ENCODE results near the gene PPM1F.

PPM1F gene

GRCh38 chr22:21936151-21936775 is 16.4 kb downstream of the PPM1F start:
- DNase-seq (ENCODE audit: insufficient read length): no peak
- no peak for FAIRE-seq
- TF ChIP-seq POLR2A (IDR thresholded peaks at IDR 0.05; ENCODE audit: low read depth, low read length) (no peak), TAF1 (IDR thresholded peaks at IDR 0.05; ENCODE audit: borderline replicate concordance, low read depth, low read length) (no peak), POLR2AphosphoS5 (IDR thresholded peaks at IDR 0.05; ENCODE audit: low read depth, low read length) (no peak)

- no peak for TF ChIP-seq TAF1 (IDR thresholded peaks at IDR 0.05; ENCODE audit: borderline replicate concordance, low read depth, low read length)
- no peak for TF ChIP-seq POLR2AphosphoS5 (IDR thresholded peaks at IDR 0.05; ENCODE audit: low read depth, low read length)
- TF ChIP-seq POLR2A (IDR thresholded peaks at IDR 0.05; ENCODE audit: low read depth, low read length): no peak
- DNase-seq (ENCODE audit: insufficient read length) (no peak), FAIRE-seq (no peak)
Measured at GRCh38 chr22:21933910-21934309, 18.7 kb downstream of the PPM1F start.

GRCh38 chr22:21933413-21933812 is 19.2 kb downstream of the PPM1F start:
- DNase-seq (ENCODE audit: insufficient read length) (no peak), FAIRE-seq (no peak)

GRCh38 chr22:21932347-21932746 is 20.3 kb downstream of the PPM1F start:
- DNase-seq (ENCODE audit: insufficient read length) (no peak), FAIRE-seq (no peak)

More at GRCh38 chr22:21933413-21933812, 19.2 kb downstream of the PPM1F start:
- no peak for TF ChIP-seq POLR2A (IDR thresholded peaks at IDR 0.05; ENCODE audit: low read depth, low read length)
- TF ChIP-seq TAF1 (IDR thresholded peaks at IDR 0.05; ENCODE audit: borderline replicate concordance, low read depth, low read length): no peak
- TF ChIP-seq POLR2AphosphoS5 (IDR thresholded peaks at IDR 0.05; ENCODE audit: low read depth, low read length): no peak

GRCh38 chr22:21931056-21931455 is 21.6 kb downstream of the PPM1F start:
- FAIRE-seq: no peak
- TF ChIP-seq POLR2AphosphoS5 (IDR thresholded peaks at IDR 0.05; ENCODE audit: low read depth, low read length): no peak
- no peak for TF ChIP-seq TAF1 (IDR thresholded peaks at IDR 0.05; ENCODE audit: borderline replicate concordance, low read depth, low read length)
- no peak for TF ChIP-seq POLR2A (IDR thresholded peaks at IDR 0.05; ENCODE audit: low read depth, low read length)
- DNase-seq (ENCODE audit: insufficient read length): no peak

More at GRCh38 chr22:21932347-21932746, 20.3 kb downstream of the PPM1F start:
- TF ChIP-seq POLR2A (IDR thresholded peaks at IDR 0.05; ENCODE audit: low read depth, low read length) (no peak), POLR2AphosphoS5 (IDR thresholded peaks at IDR 0.05; ENCODE audit: low read depth, low read length) (no peak), TAF1 (IDR thresholded peaks at IDR 0.05; ENCODE audit: borderline replicate concordance, low read depth, low read length) (no peak)

GRCh38 chr22:21929253-21929652 is 23.4 kb downstream of the PPM1F start:
- FAIRE-seq: no peak
- TF ChIP-seq TAF1 (IDR thresholded peaks at IDR 0.05; ENCODE audit: borderline replicate concordance, low read depth, low read length) (no peak), POLR2A (IDR thresholded peaks at IDR 0.05; ENCODE audit: low read depth, low read length) (no peak), POLR2AphosphoS5 (IDR thresholded peaks at IDR 0.05; ENCODE audit: low read depth, low read length) (no peak)
- no peak for DNase-seq (ENCODE audit: insufficient read length)

GRCh38 chr22:21928048-21928447 is 24.6 kb downstream of the PPM1F start:
- DNase-seq (ENCODE audit: insufficient read length) (no peak), FAIRE-seq (no peak)
- no peak for TF ChIP-seq POLR2A (IDR thresholded peaks at IDR 0.05; ENCODE audit: low read depth, low read length)
- TF ChIP-seq TAF1 (IDR thresholded peaks at IDR 0.05; ENCODE audit: borderline replicate concordance, low read depth, low read length): no peak
- no peak for TF ChIP-seq POLR2AphosphoS5 (IDR thresholded peaks at IDR 0.05; ENCODE audit: low read depth, low read length)

- FAIRE-seq (no peak), DNase-seq (ENCODE audit: insufficient read length) (no peak)
- TF ChIP-seq POLR2AphosphoS5 (IDR thresholded peaks at IDR 0.05; ENCODE audit: low read depth, low read length): no peak
- no peak for TF ChIP-seq TAF1 (IDR thresholded peaks at IDR 0.05; ENCODE audit: borderline replicate concordance, low read depth, low read length)
- no peak for TF ChIP-seq POLR2A (IDR thresholded peaks at IDR 0.05; ENCODE audit: low read depth, low read length)
Measured at GRCh38 chr22:21927174-21927823, 25.3 kb downstream of the PPM1F start.

GRCh38 chr22:21926728-21927127 is 25.9 kb downstream of the PPM1F start:
- DNase-seq (ENCODE audit: insufficient read length) (no peak), FAIRE-seq (no peak)
- TF ChIP-seq TAF1 (IDR thresholded peaks at IDR 0.05; ENCODE audit: borderline replicate concordance, low read depth, low read length) (no peak), POLR2A (IDR thresholded peaks at IDR 0.05; ENCODE audit: low read depth, low read length) (no peak)

- no peak for DNase-seq (ENCODE audit: insufficient read length)
- FAIRE-seq: no peak
- TF ChIP-seq TAF1 (IDR thresholded peaks at IDR 0.05; ENCODE audit: borderline replicate concordance, low read depth, low read length): no peak
- TF ChIP-seq POLR2A (IDR thresholded peaks at IDR 0.05; ENCODE audit: low read depth, low read length): no peak
- TF ChIP-seq POLR2AphosphoS5 (IDR thresholded peaks at IDR 0.05; ENCODE audit: low read depth, low read length): no peak
Measured at GRCh38 chr22:21923163-21923561, 29.5 kb downstream of the PPM1F start.

GRCh38 chr22:21922370-21923162 is 30.1 kb downstream of the PPM1F start:
- DNase-seq (ENCODE audit: insufficient read length) (no peak), FAIRE-seq (no peak)
- TF ChIP-seq TAF1 (IDR thresholded peaks at IDR 0.05; ENCODE audit: borderline replicate concordance, low read depth, low read length) (no peak), POLR2AphosphoS5 (IDR thresholded peaks at IDR 0.05; ENCODE audit: low read depth, low read length) (no peak), POLR2A (IDR thresholded peaks at IDR 0.05; ENCODE audit: low read depth, low read length) (no peak)

Measured in GM12892 (cell line).